OCI-M2 (cell line): ENCODE data around the gene LMOD3.

ENCODE experiments used
- DNase-seq: peaks from one replicate; lab custom pipeline; 2025; ENCODE audit not compliant: unreplicated experiment; lab: John Stamatoyannopoulos, UW

Gene LMOD3

GRCh38 chr3:69094467-69095205 lies 27.8 kb downstream of the LMOD3 start:
- no peak for DNase-seq

DNA sequence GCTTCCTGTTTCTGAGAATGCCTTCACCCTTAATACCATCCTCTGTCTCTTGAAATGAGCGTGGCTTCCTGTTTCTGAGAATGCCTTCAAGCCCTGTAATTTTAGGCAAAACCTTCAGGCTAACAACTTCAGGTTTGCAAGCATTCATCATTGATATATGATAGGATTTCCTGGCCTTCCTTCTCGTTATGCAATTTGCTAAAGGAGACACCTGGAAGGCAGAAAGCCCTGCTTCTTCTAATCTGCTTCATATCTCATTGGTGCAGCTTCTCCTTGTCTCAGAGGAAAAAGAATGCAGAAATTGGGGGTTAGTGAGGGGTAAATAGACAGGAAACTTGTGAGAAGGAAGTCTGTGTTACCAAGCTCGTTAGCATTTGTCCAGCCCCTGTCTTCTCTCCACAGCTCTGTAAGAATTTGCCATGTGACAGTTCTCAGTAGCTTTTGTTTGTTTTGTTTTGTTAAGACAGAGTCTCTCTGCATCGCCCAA lies 30.3 kb downstream of the LMOD3 start:
- no peak for DNase-seq

- DNase-seq: no peak
Measured at GRCh38 chr3:69091389-69092029, 30.9 kb downstream of the LMOD3 start.

DNA sequence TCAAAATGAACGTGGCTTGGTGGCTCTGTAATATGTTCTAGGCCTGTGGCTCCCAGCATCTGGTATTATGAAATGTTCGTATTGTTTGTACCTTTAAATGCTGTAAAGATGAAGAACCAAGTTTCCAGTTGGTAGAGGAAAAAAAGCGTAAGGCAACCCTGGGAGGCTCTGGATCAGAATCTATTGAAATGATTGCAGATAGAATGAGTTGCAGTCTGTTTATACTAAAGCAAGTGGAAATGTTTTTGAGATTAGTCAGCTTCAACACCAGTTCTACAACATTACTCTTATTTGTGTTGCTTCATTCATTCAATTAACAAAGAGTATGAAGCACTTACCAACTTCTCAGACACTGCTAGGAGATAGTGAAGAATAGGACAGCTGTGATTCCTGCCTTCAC lies 32.4 kb downstream of the LMOD3 start:
- no peak for DNase-seq

- DNase-seq: no peak
Measured at GRCh38 chr3:69088063-69088462, 34.3 kb downstream of the LMOD3 start.

GRCh38 chr3:69087030-69087791 lies 35.2 kb downstream of the LMOD3 start:
- DNase-seq: no peak

GRCh38 chr3:69085833-69086722 lies 36.3 kb downstream of the LMOD3 start:
- no peak for DNase-seq

GRCh38 chr3:69085168-69085832 lies 37.1 kb downstream of the LMOD3 start:
- no peak for DNase-seq

- DNase-seq: peak; percentile 85
Measured at GRCh38 chr3:69084326-69085167, 37.8 kb downstream of the LMOD3 start, which contains the start of gene ARL6IP5. TSS of gene ARL6IP5 (plus strand) at chr3:69084937. CDS start at chr3:69085048, 111 bp downstream.

GRCh38 chr3:69082805-69083204 lies 39.6 kb downstream of the LMOD3 start:
- peak; percentile 15 for DNase-seq

DNA sequence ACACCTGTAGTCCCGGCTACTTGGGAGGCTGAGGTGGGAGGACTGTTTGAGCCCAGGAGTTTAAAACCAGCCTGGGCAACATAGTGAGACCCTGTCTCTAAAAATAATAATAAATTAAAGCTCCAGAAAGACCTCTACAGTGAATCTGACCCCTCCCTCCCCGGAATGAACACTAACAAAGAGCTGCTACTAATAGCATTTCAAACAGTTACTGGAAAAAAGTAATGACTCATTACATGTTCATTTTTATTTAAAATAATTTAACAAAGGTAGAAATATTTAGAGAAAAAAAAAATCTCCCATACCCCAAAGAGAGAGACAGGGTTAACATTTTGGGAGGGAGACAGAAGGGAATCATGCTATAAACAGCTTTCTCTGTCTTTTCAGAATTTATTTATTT lies 40.0 kb downstream of the LMOD3 start:
- DNase-seq: no peak

DNA sequence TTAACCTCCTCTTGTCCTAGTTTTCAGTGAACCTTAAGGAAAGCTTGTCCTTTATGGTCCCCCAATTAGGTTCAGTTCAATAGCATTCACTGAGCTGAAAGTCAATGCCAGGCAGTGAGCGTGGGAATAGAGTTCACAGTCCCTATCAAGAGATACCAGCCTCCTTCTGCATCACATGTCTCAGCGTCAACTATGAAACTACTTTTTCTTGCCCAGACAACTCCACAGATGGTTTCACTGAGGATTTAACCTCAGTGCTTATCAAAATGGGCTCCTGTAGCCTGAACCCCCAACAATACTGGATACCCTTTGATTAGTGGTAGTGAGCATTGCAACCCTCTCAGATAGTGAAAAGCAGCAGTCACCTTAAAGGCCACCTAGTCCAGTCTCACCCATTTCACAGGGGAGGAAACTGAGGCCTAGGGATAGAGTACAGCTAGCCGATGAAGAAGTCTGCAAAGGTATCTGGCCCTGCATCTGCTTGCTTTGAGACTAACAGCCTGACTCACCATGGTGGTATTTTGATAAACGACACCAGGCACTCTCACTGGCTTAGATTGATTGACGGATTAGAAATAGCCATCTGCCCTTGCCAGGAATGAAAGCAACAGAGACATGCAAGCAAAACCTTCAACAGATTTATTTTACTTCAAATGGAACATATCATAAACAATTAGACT lies 40.7 kb downstream of the LMOD3 start:
- no peak for DNase-seq

GRCh38 chr3:69080233-69080920 lies 42.0 kb downstream of the LMOD3 start, which contains the start of gene UBA3:
TSS of gene UBA3 (minus strand) at chr3:69080365. CDS start at chr3:69080353, 12 bp downstream.
- no peak for DNase-seq

DNA sequence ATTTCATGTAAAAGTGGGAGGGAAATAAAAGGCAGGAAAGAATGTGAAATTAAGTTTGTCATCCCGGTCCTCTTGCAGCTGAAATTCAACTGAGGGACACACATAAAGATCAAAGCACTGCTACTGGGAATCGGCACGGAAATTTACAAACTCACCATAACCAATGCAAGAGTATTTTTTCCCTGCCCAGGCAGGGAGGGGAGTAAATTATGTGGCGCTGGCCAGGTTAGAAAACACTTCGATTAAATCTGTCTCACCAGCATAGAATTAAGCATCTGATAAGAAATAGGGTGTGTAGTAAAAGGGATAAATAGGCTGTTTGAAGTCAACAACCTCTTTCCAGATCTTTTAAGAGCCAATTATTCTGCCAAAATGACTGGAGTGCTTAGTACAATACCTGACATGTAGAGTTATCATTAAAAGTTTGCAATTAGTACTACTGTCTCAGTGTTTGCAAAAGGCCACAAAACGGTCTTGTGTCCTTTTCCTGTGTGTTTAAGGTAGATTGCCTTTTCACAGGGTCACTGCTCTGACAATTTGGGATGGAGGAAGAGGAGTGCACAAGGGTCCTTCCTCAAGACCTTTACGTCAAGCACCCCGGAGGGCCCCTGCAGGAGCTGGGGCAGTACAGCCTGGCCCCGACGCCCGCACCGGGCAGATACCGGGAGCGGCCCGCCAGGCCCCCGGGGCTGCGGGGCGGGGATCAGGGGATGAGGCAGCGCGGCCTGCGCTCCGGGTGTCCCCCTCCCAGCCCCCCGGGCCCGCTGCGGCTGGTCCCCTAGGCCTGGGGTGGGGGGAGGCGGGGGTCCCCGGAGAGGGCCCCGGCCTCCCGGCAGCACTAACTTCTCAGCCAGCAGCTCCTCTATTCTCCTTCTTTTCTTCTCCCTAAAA lies 42.9 kb downstream of the LMOD3 start:
- no peak for DNase-seq

- DNase-seq: no peak
Measured at GRCh38 chr3:69072928-69073327, 49.5 kb downstream of the LMOD3 start.

DNA sequence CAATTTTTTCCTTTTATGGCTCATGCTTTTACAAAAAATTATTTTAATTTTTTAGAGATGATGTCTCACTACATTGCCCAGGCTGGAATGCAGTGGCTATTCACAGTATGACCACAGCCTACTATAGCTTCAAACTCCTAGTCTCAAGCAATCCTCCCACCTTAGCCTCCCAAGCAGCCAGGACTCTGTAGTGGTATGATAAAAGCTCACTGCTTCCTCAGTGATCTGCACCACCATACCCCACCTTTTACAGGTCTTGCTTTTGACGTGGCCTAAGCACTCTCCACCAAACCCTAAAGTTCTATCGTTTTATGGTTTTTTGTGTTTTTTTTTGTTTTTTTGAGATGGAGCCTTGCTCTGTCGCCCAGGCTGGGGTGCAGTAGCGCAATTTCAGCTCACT lies 56.3 kb downstream of the LMOD3 start:
- no peak for DNase-seq
